GM12878 (cell line): Measurements from ENCODE around the gene TMPRSS13. TPM values are rescaled to one million over a fixed set of nuclear protein-coding genes. Genes with fewer than 3 reads are reported as not detected.

Experiments
- ATAC-seq: fragments of 200-7000 bp; cut with Tn5 transposase; 3 replicates; pipeline ENCODE4 v1.9.1; 2020; ENCODE audit warnings: mild to moderate bottlenecking, moderate library complexity
- BruUV-seq: library from RNA; stranded (reverse); fragments of 400-500 nt; replicated peaks from 2 replicates; lab custom pipeline; 2021; lab: Mats Ljungman, UMichigan
- CTCF ChIA-PET: fragments of 300-600 bp; sonication (Branson Sonifier 250); formaldehyde crosslinking; extraction: SDS; loops from one replicate; lab custom pipeline; 2021; ENCODE audit warnings: inconsistent platforms; lab: Yijun Ruan, JAX
- POLR2A ChIA-PET: fragments of 350-600 bp; formaldehyde crosslinking; extraction: SDS; loops from one replicate; lab custom pipeline; 2021; ENCODE audit warnings: inconsistent platforms; lab: Charles Lee
- RAD21 ChIA-PET: fragments of 300-600 bp; sonication (Branson Sonifier 250); formaldehyde crosslinking; loops from one replicate; lab custom pipeline; 2023; ENCODE audit warnings: antibody characterized with exemption; ENCODE audit not compliant: unreplicated experiment; lab: Charles Lee
- SMC1A ChIA-PET: fragments of 300-600 bp; sonication (Branson Sonifier 250); formaldehyde crosslinking; loops from one replicate; lab custom pipeline; 2023; ENCODE audit not compliant: unreplicated experiment, uncharacterized antibody; lab: Charles Lee
- DNase-seq: peaks from one replicate; pipeline ENCODE4 v3.0.0-alpha.2; 2011; ENCODE audit warnings: low read depth, low spot score
- FAIRE-seq: peaks from 3 replicates; lab custom pipeline; 2011; peaks lifted over from hg19 to GRCh38; lab: Jason Lieb, UNC
- H2AFZ ChIP-seq: 2 replicates; pipeline ENCODE4 v1.6.0; 2011; ENCODE audit warnings: low read depth, low read length, control low read depth; ENCODE audit not compliant: control insufficient read depth
- H3K27ac ChIP-seq: 2 replicates; pipeline ENCODE4 v1.5.1; 2011; ENCODE audit warnings: control low read depth; ENCODE audit not compliant: control insufficient read depth, insufficient read depth
- H3K27me3 ChIP-seq, 2 experiments: replicated peaks in 1 of 2; 2 replicates each; pipeline versions ENCODE4 v1.6.0 to v1.6.1; 2011; ENCODE audit warnings: low read length in 1 of 2; ENCODE audit not compliant: control insufficient read depth in 2 of 2, insufficient read depth in 2 of 2
- H3K36me3 ChIP-seq, 2 experiments: 2 replicates each; pipeline ENCODE4 v1.5.1; 2011; ENCODE audit warnings: low read length in 1 of 2; ENCODE audit not compliant: control insufficient read depth in 2 of 2, insufficient read depth in 2 of 2
- H3K4me1 ChIP-seq: 2 replicates; pipeline ENCODE4 v1.6.1; 2011; ENCODE audit warnings: mild to moderate bottlenecking, low read length, moderate library complexity, mixed read lengths; ENCODE audit not compliant: control insufficient read depth, insufficient read depth
- H3K4me2 ChIP-seq: 2 replicates; pipeline ENCODE4 v1.6.0; 2011; ENCODE audit warnings: control low read depth; ENCODE audit not compliant: control insufficient read depth, insufficient read depth
- H3K4me3 ChIP-seq: fragments of 200-600 bp; sonication (generic); 2 replicates; pipeline ENCODE4 v1.5.1; 2016
- H3K79me2 ChIP-seq: 2 replicates; pipeline ENCODE4 v1.6.0; 2011; ENCODE audit warnings: low read length; ENCODE audit not compliant: control insufficient read depth, insufficient read depth
- H3K9ac ChIP-seq: 2 replicates; pipeline ENCODE4 v1.8.0; 2011; ENCODE audit warnings: low read length, control low read depth, mixed read lengths; ENCODE audit not compliant: control insufficient read depth, insufficient read depth
- H3K9me3 ChIP-seq: replicated peaks from 3 replicates; pipeline ENCODE4 v1.5.1; 2011; ENCODE audit warnings: mild to moderate bottlenecking, low read length; ENCODE audit not compliant: control insufficient read depth, insufficient read depth
- H4K20me1 ChIP-seq: 2 replicates; pipeline ENCODE4 v1.6.0; 2011; ENCODE audit not compliant: control insufficient read depth, insufficient read depth
- IKZF2 ChIP-seq, 2 experiments: fragments of 450-650 bp; IDR thresholded peaks; 2 replicates each; pipeline ENCODE4 v1.6.1; 2017; ENCODE audit warnings: mild to moderate bottlenecking in 2 of 2, moderate library complexity in 2 of 2
- KAT2A ChIP-seq: conservative IDR thresholded peaks from 2 replicates; pipeline ENCODE4 v1.6.1; 2011; ENCODE audit warnings: low read depth, low read length; ENCODE audit not compliant: control insufficient read depth
- LARP7 ChIP-seq: fragments of 450-650 bp; IDR thresholded peaks from 2 replicates; pipeline ENCODE4 v1.6.1; 2017; ENCODE audit warnings: mild to moderate bottlenecking
- NFXL1 ChIP-seq: fragments of 450-650 bp; IDR thresholded peaks from 2 replicates; pipeline ENCODE4 v1.6.1; 2017; ENCODE audit warnings: antibody characterized with exemption, mild to moderate bottlenecking, borderline replicate concordance
- NFYB ChIP-seq: IDR thresholded peaks from 2 replicates; pipeline ENCODE4 v1.6.1; 2011; ENCODE audit warnings: low read depth, mild to moderate bottlenecking, low read length, improper control_type of control experiment, moderate library complexity; ENCODE audit not compliant: insufficient read depth
- RCOR1 ChIP-seq: conservative IDR thresholded peaks from 2 replicates; pipeline ENCODE4 v1.6.1; 2012; ENCODE audit warnings: low read depth, low read length, improper control_type of control experiment
- REST ChIP-seq: IDR thresholded peaks from 2 replicates; pipeline ENCODE4 v1.6.1; 2012; ENCODE audit warnings: mild to moderate bottlenecking, low read depth, low read length
- SIN3A ChIP-seq: IDR thresholded peaks from 2 replicates; pipeline ENCODE4 v1.6.1; 2012; ENCODE audit warnings: low read depth, low read length, improper control_type of control experiment
- SPI1 ChIP-seq: IDR thresholded peaks from 2 replicates; pipeline ENCODE4 v1.6.1; 2011; ENCODE audit warnings: low read depth, mild to moderate bottlenecking, low read length, moderate library complexity, borderline replicate concordance; ENCODE audit not compliant: insufficient read depth
- TCF12 ChIP-seq: IDR thresholded peaks from 2 replicates; pipeline ENCODE4 v1.6.1; 2011; ENCODE audit warnings: low read depth, mild to moderate bottlenecking, low read length
- ZNF207 ChIP-seq: fragments of 450-650 bp; IDR thresholded peaks from 2 replicates; pipeline ENCODE4 v1.6.1; 2014; ENCODE audit warnings: antibody characterized with exemption, mild to moderate bottlenecking, borderline replicate concordance
- WGBS: methylation state at CpG from one replicate; pipeline ENCODE4 v1.1.6; 2016; ENCODE audit warnings: low lambda C conversion rate; ENCODE audit not compliant: insufficient replicate concordance, insufficient coverage; ENCODE audit errors: missing lambda C conversion rate; 5-methylcytosine and 5-hydroxymethylcytosine counted together
- in situ Hi-C: fragments of 300-500 bp; cut with MboI; formaldehyde crosslinking; loops from 9 replicates; pipeline ENCODE4 v1.14.3; 2018; ENCODE audit warnings: mixed read lengths
- intact Hi-C: fragments of 100-400 bp; cut with micrococcal nuclease; formaldehyde crosslinking; loops from one replicate; pipeline ENCODE4 v1.14.2; 2022; ENCODE audit not compliant: unreplicated experiment
- polyA plus RNA-seq, 11 experiments: library from polyadenylated mRNA; depleted of rRNA in 4 of 11; unstranded in 6 of 11; stranded (reverse) in 5 of 11; fragments of >200 nt; fragmentation: Nextera tagmentation in 4 of 11; fragmentation: Illumina TruSeq in 1 of 11; extraction: Ambion mirVana in 4 of 11; extraction: Trizol in 1 of 11; gene quantifications; 1 replicate in 1 of 11; 2 replicates in 10 of 11; pipeline versions ENCODE4 v1.2.1 to v1.2.3, GENCODE V29; 2011 to 2016; ENCODE audit warnings: inconsistent platforms in 2 of 11, missing spikeins in 2 of 11, low read depth in 1 of 11
- total RNA-seq, 4 experiments: library from RNA; depleted of rRNA in 3 of 4; stranded (reverse); fragments of >200 nt in 3 of 4; fragmentation: Illumina TruSeq in 1 of 4; extraction: Trizol in 1 of 4; gene quantifications; 2 replicates each; pipeline versions ENCODE4 v1.2.1 to v1.2.3, GENCODE V29; 2013 to 2021
- TF ChIP-seq, protein P1 (sequence below): IDR thresholded peaks from 2 replicates; pipeline ENCODE4 v1.6.1; 2011; ENCODE audit warnings: mild to moderate bottlenecking, low read depth, low read length, moderate library complexity; ENCODE audit not compliant: insufficient replicate concordance

The TMPRSS13 gene
- total and polyA plus RNA-seq, 10 of the 15 experiments (the other 5 are each of a cell fraction or from before 2014, with no cell fraction given) = 0.05 to 0.50 (median 0.26) TPM; not detected in 2

DNA sequence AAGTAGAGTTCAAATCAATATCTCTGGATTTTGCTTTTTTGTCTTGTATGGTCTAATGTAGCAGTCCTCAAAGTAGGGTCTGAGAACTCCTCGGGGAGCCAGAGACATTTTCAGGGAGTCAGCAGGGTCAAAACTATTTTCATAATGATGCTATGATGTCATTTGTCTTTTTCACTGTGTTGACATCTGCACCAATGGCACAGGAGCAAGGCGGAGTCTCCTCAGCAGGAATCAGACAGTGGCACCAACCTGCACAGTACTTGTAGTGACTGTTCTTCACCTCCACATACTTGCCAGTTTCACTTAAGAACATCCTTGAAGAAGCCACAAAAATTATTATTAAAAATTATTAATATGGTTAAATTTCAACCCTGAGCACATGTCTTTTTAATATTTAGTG, 37.8 kb downstream of the TMPRSS13 start:
- BruUV-seq = no TSS peak
- Histone ChIP-seq H3K4me1 (no peaks in the 10 kb centered on the region), H3K4me2 (no peak overlapping the region), H3K27me3 (peaks cover 0 to 3% of the 10 kb centered on the region in 2 experiments; a peak in 1 of 4 replicates), H3K9ac (no peak overlapping the region), H3K9me3 (no peaks in the 10 kb centered on the region; the same call in 2 of the 3 replicates), H4K20me1 (no peaks in the 10 kb centered on the region), H3K36me3 (no peaks in the 10 kb centered on the region), H2AFZ (no peak overlapping the region), H3K79me2 (no peaks in the 10 kb centered on the region), H3K27ac (no peak overlapping the region), H3K4me3 (no peak overlapping the region)
- no peak for TF ChIP-seq NFXL1
- no peak for TF ChIP-seq IKZF2 (IDR thresholded peaks at IDR 0.05)
- no peak for TF ChIP-seq SPI1
- no peak for TF ChIP-seq ZNF207
- no peak for TF ChIP-seq LARP7
- TF ChIP-seq SIN3A = no peak
- no peak for TF ChIP-seq KAT2A
- no peak for TF ChIP-seq RCOR1
- TF ChIP-seq REST = no peak
- TF ChIP-seq NFYB = no peak
- TF ChIP-seq, protein P1, sequence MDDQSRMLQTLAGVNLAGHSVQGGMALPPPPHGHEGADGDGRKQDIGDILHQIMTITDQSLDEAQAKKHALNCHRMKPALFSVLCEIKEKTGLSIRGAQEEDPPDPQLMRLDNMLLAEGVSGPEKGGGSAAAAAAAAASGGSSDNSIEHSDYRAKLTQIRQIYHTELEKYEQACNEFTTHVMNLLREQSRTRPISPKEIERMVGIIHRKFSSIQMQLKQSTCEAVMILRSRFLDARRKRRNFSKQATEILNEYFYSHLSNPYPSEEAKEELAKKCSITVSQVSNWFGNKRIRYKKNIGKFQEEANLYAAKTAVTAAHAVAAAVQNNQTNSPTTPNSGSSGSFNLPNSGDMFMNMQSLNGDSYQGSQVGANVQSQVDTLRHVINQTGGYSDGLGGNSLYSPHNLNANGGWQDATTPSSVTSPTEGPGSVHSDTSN = no peak
- no peak for TF ChIP-seq TCF12
- RAD21 ChIA-PET = no interaction called here
- no peak for FAIRE-seq
- WGBS = 30% methylated on average over 2 of the region's 2 CpGs
- in situ Hi-C loops = no loop called here
- CTCF ChIA-PET = interaction anchor here (0.8 to 1.1 kb wide), 2 partner anchors 20 to 55 kb away, joined by 3 to 5 read pairs; no protein-coding TSS in a partner anchor
- no peak for ATAC-seq
- SMC1A ChIA-PET = interaction anchor here (1.5 kb wide), 1 partner anchor 10 kb away, joined by 3 read pairs; no protein-coding TSS in a partner anchor
- no peak for DNase-seq
- intact Hi-C loops = no loop called here
- POLR2A ChIA-PET = no interaction called here
